Thyroid gland (tissue), 4 donors: ENCODE data around the gene EVA1C.

Experiments used
- POLR2A ChIP-seq, 2 donors: fragments of 450-650 bp; IDR thresholded peaks; one replicate each; pipeline ENCODE4 v1.6.1; 2017; ENCODE audit warnings: antibody characterized with exemption in 2 of 2, mild to moderate bottlenecking in 2 of 2, moderate library complexity in 1 of 2
- TF ChIP-seq, protein P1 (sequence below), 6 experiments: fragments of 200-600 bp in 3 of 6; fragments of 450-650 bp in 3 of 6; sonication (generic) in 3 of 6; IDR thresholded peaks; one replicate each; pipeline ENCODE4 v1.5.1; 2016 to 2019; ENCODE audit warnings: antibody characterized with exemption in 6 of 6, mild to moderate bottlenecking in 2 of 6, inconsistent platforms in 1 of 6, moderate library complexity in 1 of 6

DNA sequence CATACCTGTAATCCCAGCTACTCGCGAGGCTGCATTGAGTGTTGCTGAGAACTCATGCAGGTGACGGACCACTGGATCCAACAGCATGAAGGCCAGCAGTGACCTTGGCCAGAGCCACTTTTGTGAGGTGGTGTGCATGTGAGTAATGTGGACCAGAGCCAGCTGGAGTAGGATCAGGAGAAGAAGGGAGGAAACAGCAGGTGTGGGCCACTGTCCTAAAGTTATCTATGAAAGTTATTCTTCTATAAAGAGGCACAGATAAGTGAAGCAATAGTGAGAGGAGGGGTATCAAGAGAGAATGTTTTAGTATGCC lies 125.0 kb downstream of the EVA1C start:
- TF ChIP-seq, protein P1, sequence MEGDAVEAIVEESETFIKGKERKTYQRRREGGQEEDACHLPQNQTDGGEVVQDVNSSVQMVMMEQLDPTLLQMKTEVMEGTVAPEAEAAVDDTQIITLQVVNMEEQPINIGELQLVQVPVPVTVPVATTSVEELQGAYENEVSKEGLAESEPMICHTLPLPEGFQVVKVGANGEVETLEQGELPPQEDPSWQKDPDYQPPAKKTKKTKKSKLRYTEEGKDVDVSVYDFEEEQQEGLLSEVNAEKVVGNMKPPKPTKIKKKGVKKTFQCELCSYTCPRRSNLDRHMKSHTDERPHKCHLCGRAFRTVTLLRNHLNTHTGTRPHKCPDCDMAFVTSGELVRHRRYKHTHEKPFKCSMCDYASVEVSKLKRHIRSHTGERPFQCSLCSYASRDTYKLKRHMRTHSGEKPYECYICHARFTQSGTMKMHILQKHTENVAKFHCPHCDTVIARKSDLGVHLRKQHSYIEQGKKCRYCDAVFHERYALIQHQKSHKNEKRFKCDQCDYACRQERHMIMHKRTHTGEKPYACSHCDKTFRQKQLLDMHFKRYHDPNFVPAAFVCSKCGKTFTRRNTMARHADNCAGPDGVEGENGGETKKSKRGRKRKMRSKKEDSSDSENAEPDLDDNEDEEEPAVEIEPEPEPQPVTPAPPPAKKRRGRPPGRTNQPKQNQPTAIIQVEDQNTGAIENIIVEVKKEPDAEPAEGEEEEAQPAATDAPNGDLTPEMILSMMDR (IDR thresholded peaks at IDR 0.05): no peak
- TF ChIP-seq POLR2A (IDR thresholded peaks at IDR 0.05): no peak
